ENCODE results near the gene NPAS3. TPM values are rescaled to one million over a fixed set of nuclear protein-coding genes. Genes with fewer than 3 reads are reported as not detected.

The NPAS3 gene
- total and polyA plus RNA-seq, 2 of the 8 experiments (the other 6 are each of a cell fraction or from before 2014, with no cell fraction given), result 0.11 to 0.60 TPM

- TF ChIP-seq ASH2L (IDR thresholded peaks at IDR 0.05; ENCODE audit: low read length) (no peak), EP300 (IDR thresholded peaks at IDR 0.05; ENCODE audit: borderline replicate concordance in 1 of 2, low read depth in 2 of 2, low read length in 2 of 2) (no peak)
Observed at GRCh38 chr14:33369041-33369440, 430.4 kb downstream of the NPAS3 start (continued).

All from H1 (cell line).